NCI-H187 treated with DMSO at 0.1 percent for 48 hours (cell line): ENCODE results near the gene SUDS3.
"Not testable (repeated sequence)": the region's sequence is repeated elsewhere in the genome, so short reads cannot be mapped to it uniquely, and the experiment has no call there.

Experiments used
- DNase-seq: peaks from one replicate; lab custom pipeline; 2025; lab: John Stamatoyannopoulos, UW

Gene SUDS3

GRCh38 chr12:118397708-118398440 is 21.5 kb downstream of the SUDS3 start:
- no peak for DNase-seq

- DNase-seq: no peak
Measured at GRCh38 chr12:118398524-118398923, 22.2 kb downstream of the SUDS3 start.

GRCh38 chr12:118398940-118399339 is 22.6 kb downstream of the SUDS3 start:
- DNase-seq: no peak

- no peak for DNase-seq
Measured at GRCh38 chr12:118402251-118402650, 25.9 kb downstream of the SUDS3 start.

GRCh38 chr12:118404876-118405521 is 28.6 kb downstream of the SUDS3 start:
- DNase-seq: peak; percentile 6

- not testable (repeated sequence) for DNase-seq
Measured at GRCh38 chr12:118408241-118408640, 31.9 kb downstream of the SUDS3 start.

- no peak for DNase-seq
Measured at GRCh38 chr12:118409834-118410233, 33.5 kb downstream of the SUDS3 start.

GRCh38 chr12:118417942-118418341 is 41.6 kb downstream of the SUDS3 start:
- no peak for DNase-seq

GRCh38 chr12:118418385-118419057 is 42.2 kb downstream of the SUDS3 start:
- DNase-seq: no peak

- no peak for DNase-seq
Measured at GRCh38 chr12:118420673-118421072, 44.3 kb downstream of the SUDS3 start.

GRCh38 chr12:118424884-118425283 is 48.5 kb downstream of the SUDS3 start:
- DNase-seq: no peak

- no peak for DNase-seq
Measured at GRCh38 chr12:118425364-118425763, 49.0 kb downstream of the SUDS3 start.

GRCh38 chr12:118427819-118428218 is 51.5 kb downstream of the SUDS3 start:
- DNase-seq: no peak

- DNase-seq: no peak
Measured at GRCh38 chr12:118428643-118429042, 52.3 kb downstream of the SUDS3 start.

GRCh38 chr12:118429688-118430383 is 53.5 kb downstream of the SUDS3 start:
- no peak for DNase-seq

GRCh38 chr12:118430516-118430915 is 54.2 kb downstream of the SUDS3 start:
- no peak for DNase-seq

- DNase-seq: no peak
Measured at GRCh38 chr12:118432812-118433545, 56.6 kb downstream of the SUDS3 start.

- DNase-seq: no peak
Measured at GRCh38 chr12:118436002-118436730, 59.8 kb downstream of the SUDS3 start.

- DNase-seq: no peak
Measured at GRCh38 chr12:118436986-118437385, 60.6 kb downstream of the SUDS3 start.

- no peak for DNase-seq
Measured at GRCh38 chr12:118439068-118439467, 62.7 kb downstream of the SUDS3 start.

GRCh38 chr12:118446247-118446646 is 69.9 kb downstream of the SUDS3 start:
- DNase-seq: no peak
